ENCODE data around the gene EIF4E1B.
A peak's percentile ranks its signal among the peaks of the same experiment; 100 is the strongest.

Gene EIF4E1B

GRCh38 chr5:176628406-176629228 is 1.9 kb upstream of the EIF4E1B start:
- no peak for DNase-seq

GRCh38 chr5:176629317-176629852 is 1.1 kb upstream of the EIF4E1B start:
- DNase-seq: no peak

- DNase-seq: no peak
Measured at GRCh38 chr5:176630681-176631222, 277 bp downstream of the EIF4E1B start.

- no peak for DNase-seq
Measured at GRCh38 chr5:176631383-176632200, 1.1 kb downstream of the EIF4E1B start.

- DNase-seq: no peak
Measured at GRCh38 chr5:176632745-176633144, 2.3 kb downstream of the EIF4E1B start.

- DNase-seq: no peak
Measured at GRCh38 chr5:176633598-176633997, 3.1 kb downstream of the EIF4E1B start.

- DNase-seq: no peak
Measured at GRCh38 chr5:176636426-176636825, 6.0 kb downstream of the EIF4E1B start.

GRCh38 chr5:176637556-176637955 is 7.1 kb downstream of the EIF4E1B start:
- no peak for DNase-seq

GRCh38 chr5:176638437-176638836 is 8.0 kb downstream of the EIF4E1B start:
- no peak for DNase-seq

- DNase-seq: no peak
Measured at GRCh38 chr5:176639208-176639607, 8.7 kb downstream of the EIF4E1B start.

GRCh38 chr5:176639981-176640380 is 9.5 kb downstream of the EIF4E1B start:
- DNase-seq: no peak

GRCh38 chr5:176640616-176641015 is 10.1 kb downstream of the EIF4E1B start:
- DNase-seq: no peak

GRCh38 chr5:176642675-176643490 is 12.4 kb downstream of the EIF4E1B start:
- no peak for DNase-seq

GRCh38 chr5:176643491-176644219 is 13.2 kb downstream of the EIF4E1B start:
- DNase-seq: no peak

GRCh38 chr5:176644294-176644693 is 13.8 kb downstream of the EIF4E1B start:
- no peak for DNase-seq

- DNase-seq: no peak
Measured at GRCh38 chr5:176644878-176645670, 14.6 kb downstream of the EIF4E1B start.

- DNase-seq: no peak
Measured at GRCh38 chr5:176646049-176646706, 15.7 kb downstream of the EIF4E1B start.

GRCh38 chr5:176646707-176647029 is 16.2 kb downstream of the EIF4E1B start:
- DNase-seq: no peak

GRCh38 chr5:176647030-176647842 is 16.8 kb downstream of the EIF4E1B start, which contains the start of gene TSPAN17:
TSPAN17 (plus strand) TSS chr5:176647484; CDS start chr5:176647616, 132 bp downstream.
- peak; percentile 99 to 100 for DNase-seq

Data from inflammatory macrophage treated with lipopolysaccharide for 1 hour (primary cell).